ENCODE results near the gene PLEKHA7.

PLEKHA7 gene

GRCh38 chr11:16787035-16787742, 227.0 kb downstream of the PLEKHA7 start:
- no peak for DNase-seq (ENCODE audit: low spot score)

- no peak for DNase-seq (ENCODE audit: low spot score)
These were observed 228.1 kb downstream of the PLEKHA7 start for GRCh38 chr11:16786131-16786530.

GRCh38 chr11:16785520-16786128, 228.6 kb downstream of the PLEKHA7 start:
- DNase-seq (ENCODE audit: low spot score): peak; percentile 66

GRCh38 chr11:16784666-16785065, 229.5 kb downstream of the PLEKHA7 start:
- DNase-seq (ENCODE audit: low spot score): no peak

- DNase-seq (ENCODE audit: low spot score): no peak
These were observed 230.1 kb downstream of the PLEKHA7 start for GRCh38 chr11:16784097-16784496.

- DNase-seq (ENCODE audit: low spot score): no peak
These were observed 230.9 kb downstream of the PLEKHA7 start for GRCh38 chr11:16783321-16783801.

GRCh38 chr11:16781936-16782919, 232.0 kb downstream of the PLEKHA7 start:
- no peak for DNase-seq (ENCODE audit: low spot score)

- no peak for DNase-seq (ENCODE audit: low spot score)
These were observed 233.3 kb downstream of the PLEKHA7 start for GRCh38 chr11:16780698-16781550.

- DNase-seq (ENCODE audit: low spot score): no peak
These were observed 234.1 kb downstream of the PLEKHA7 start for GRCh38 chr11:16780146-16780545.

GRCh38 chr11:16779436-16779835, 234.8 kb downstream of the PLEKHA7 start:
- DNase-seq (ENCODE audit: low spot score): no peak

GRCh38 chr11:16778876-16779275, 235.3 kb downstream of the PLEKHA7 start:
- no peak for DNase-seq (ENCODE audit: low spot score)

GRCh38 chr11:16778286-16778685, 235.9 kb downstream of the PLEKHA7 start:
- DNase-seq (ENCODE audit: low spot score): no peak

- no peak for DNase-seq (ENCODE audit: low spot score)
These were observed 236.6 kb downstream of the PLEKHA7 start for GRCh38 chr11:16777613-16777975.

GRCh38 chr11:16776711-16777612, 237.3 kb downstream of the PLEKHA7 start:
- DNase-seq (ENCODE audit: low spot score): no peak

- no peak for DNase-seq (ENCODE audit: low spot score)
These were observed 238.5 kb downstream of the PLEKHA7 start for GRCh38 chr11:16775614-16776283.

- no peak for DNase-seq (ENCODE audit: low spot score)
These were observed 239.1 kb downstream of the PLEKHA7 start for GRCh38 chr11:16774936-16775613.

- no peak for DNase-seq (ENCODE audit: low spot score)
These were observed 240.0 kb downstream of the PLEKHA7 start for GRCh38 chr11:16773981-16774935.

GRCh38 chr11:16772141-16772512, 242.1 kb downstream of the PLEKHA7 start:
- DNase-seq (ENCODE audit: low spot score): no peak
